Progenitor cell of endocrine pancreas (in vitro differentiated cells): ENCODE measurements around the gene MIS18BP1. TPM values are rescaled to one million over a fixed set of nuclear protein-coding genes. Genes with fewer than 3 reads are reported as not detected.
"Not testable (repeated sequence)": the region's sequence is repeated elsewhere in the genome, so short reads cannot be mapped to it uniquely, and the experiment has no call there.

Experiments
- DNase-seq: peaks from one replicate; pipeline ENCODE4 v3.0.0; 2021; ENCODE audit warnings: low spot score; ENCODE audit not compliant: unreplicated experiment
- H3K27ac Mint-ChIP-seq: 2 replicates; pipeline ENCODE4 v1.8.0; 2021; ENCODE audit warnings: mild to moderate bottlenecking, moderate library complexity, mixed read lengths
- H3K27me3 Mint-ChIP-seq: 2 replicates; pipeline ENCODE4 v1.8.0; 2021; ENCODE audit warnings: mixed read lengths
- H3K36me3 Mint-ChIP-seq: 2 replicates; pipeline ENCODE4 v1.8.0; 2022; ENCODE audit warnings: mixed read lengths; ENCODE audit not compliant: insufficient read depth
- H3K4me1 Mint-ChIP-seq: 2 replicates; pipeline ENCODE4 v1.8.0; 2021; ENCODE audit warnings: low read depth, mixed read lengths
- H3K4me3 Mint-ChIP-seq: 2 replicates; pipeline ENCODE4 v1.8.0; 2021; ENCODE audit warnings: low read depth, mild to moderate bottlenecking, moderate library complexity, mixed read lengths
- H3K9me3 Mint-ChIP-seq: 2 replicates; pipeline ENCODE4 v1.8.0; 2021; ENCODE audit warnings: low read depth, mixed read lengths
- CTCF ChIP-seq: fragments of 200-600 bp; sonication (generic); IDR thresholded peaks from one replicate; pipeline ENCODE4 v1.5.0; 2021; ENCODE audit warnings: antibody characterized with exemption, mild to moderate bottlenecking; ENCODE audit not compliant: unreplicated experiment
- total RNA-seq: library from RNA; stranded (reverse); gene quantifications from 2 replicates; pipeline ENCODE4 v1.2.1, GENCODE V29; 2021

The MIS18BP1 gene
- total RNA-seq, 1 donor from 2014 or later = 40.4 TPM

DNA sequence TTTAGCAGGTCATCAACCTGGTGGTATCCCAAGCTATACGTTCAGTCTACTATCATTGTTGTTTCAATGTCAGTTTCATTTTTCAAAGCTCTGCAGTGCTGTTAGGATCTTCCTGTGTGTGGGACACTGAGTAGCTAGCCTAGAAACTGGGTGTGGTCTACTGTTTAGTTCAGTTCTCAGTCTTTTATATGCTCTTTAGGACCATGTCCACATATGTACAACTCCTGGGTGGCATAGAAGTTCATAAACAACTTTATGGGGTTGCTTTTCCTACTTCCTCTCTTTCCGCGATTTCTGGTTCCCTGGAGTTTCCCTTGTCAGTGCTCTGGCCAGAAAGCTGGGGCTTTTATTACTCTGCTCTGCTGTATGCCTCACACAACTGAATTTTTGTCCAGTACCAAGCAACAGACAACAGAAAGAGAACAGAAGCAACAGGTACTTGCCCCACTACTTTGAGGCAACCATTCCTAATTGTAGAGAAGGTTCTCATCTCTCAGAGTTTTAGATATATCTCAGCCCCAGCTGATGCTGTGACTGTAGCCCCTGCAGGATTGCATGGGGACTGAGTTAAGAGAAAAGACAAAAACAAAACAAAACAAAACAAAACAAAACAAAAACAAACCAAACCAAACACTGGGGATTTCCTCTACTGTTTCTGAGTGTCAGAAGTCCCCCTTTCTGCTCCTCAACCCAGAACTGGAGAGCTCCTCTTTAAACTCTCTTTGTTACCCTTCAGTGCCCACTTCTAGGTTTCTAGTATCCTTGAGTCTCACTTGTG is 30.3 kb downstream of the MIS18BP1 start:
- no peak overlapping the region for H3K27ac Mint-ChIP-seq
- no peaks in the 10 kb centered on the region for H3K4me1 Mint-ChIP-seq
- TF ChIP-seq CTCF = no peak
- no peak overlapping the region for H3K4me3 Mint-ChIP-seq
- DNase-seq = no peak
- H3K36me3 Mint-ChIP-seq = peaks cover 20% of the 10 kb centered on the region
- H3K27me3 Mint-ChIP-seq = no peaks in the 10 kb centered on the region
- H3K9me3 Mint-ChIP-seq = no peaks in the 10 kb centered on the region

DNA sequence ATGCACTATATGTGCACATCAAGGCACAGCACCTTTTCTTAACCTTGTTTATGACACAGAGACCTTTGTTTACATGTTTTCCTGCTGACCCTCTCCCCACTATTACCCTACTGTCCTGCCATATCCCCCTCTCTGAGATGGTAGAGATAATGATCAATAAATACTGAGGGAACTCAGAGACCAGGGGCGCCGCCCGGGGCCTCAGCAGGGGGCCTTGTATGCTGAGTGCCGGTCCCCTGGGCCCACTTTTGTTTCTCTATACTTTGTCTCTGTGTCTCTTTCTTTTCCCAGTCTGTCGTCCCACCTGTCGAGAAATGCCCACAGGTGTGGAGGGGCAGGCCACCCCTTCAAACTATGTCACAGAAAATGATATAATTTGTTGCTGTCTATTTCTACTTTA is 38.7 kb downstream of the MIS18BP1 start:
- peaks cover 25% of the 10 kb centered on the region for H3K4me1 Mint-ChIP-seq
- H3K4me3 Mint-ChIP-seq, DNase-seq, H3K27me3 Mint-ChIP-seq, H3K9me3 Mint-ChIP-seq: not testable (repeated sequence)
- H3K27ac Mint-ChIP-seq = peak overlapping the region; percentile 83
- H3K36me3 Mint-ChIP-seq = peaks cover 15% of the 10 kb centered on the region

DNA sequence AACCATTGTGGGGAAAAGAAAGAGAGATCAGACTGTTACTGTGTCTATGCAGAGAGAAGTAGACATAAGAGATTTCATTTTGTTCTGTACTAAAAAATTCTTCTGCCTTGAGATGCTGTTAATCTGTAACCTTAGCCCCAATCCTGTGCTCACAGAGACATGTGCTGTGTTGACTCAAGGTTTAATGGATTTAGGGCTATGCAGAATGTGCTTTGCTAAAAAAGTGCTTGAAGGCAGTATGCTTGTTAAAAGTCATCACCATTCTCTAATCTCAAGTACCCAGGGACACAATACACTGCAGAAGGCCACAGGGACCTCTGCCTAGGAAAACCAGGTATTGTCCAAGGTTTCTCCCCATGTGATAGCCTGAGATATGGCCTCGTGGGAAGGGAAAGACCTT is 39.3 kb downstream of the MIS18BP1 start:
- not testable (repeated sequence) for DNase-seq, H3K9me3 Mint-ChIP-seq, H3K4me3 Mint-ChIP-seq, H3K27me3 Mint-ChIP-seq
- peaks cover 16% of the 10 kb centered on the region for H3K36me3 Mint-ChIP-seq
- H3K4me1 Mint-ChIP-seq = peaks cover 25% of the 10 kb centered on the region
- peak overlapping the region; percentile 25 for H3K27ac Mint-ChIP-seq

GRCh38 chr14:45212231-45212630 is 40.8 kb downstream of the MIS18BP1 start:
- TF ChIP-seq CTCF = no peak
- no peak overlapping the region for H3K4me3 Mint-ChIP-seq
- DNase-seq = no peak
- no peaks in the 10 kb centered on the region for H3K27me3 Mint-ChIP-seq
- peaks cover 25% of the 10 kb centered on the region for H3K4me1 Mint-ChIP-seq
- no peaks in the 10 kb centered on the region for H3K9me3 Mint-ChIP-seq
- peaks cover 16% of the 10 kb centered on the region for H3K36me3 Mint-ChIP-seq
- H3K27ac Mint-ChIP-seq = peak overlapping the region; percentile 60

- no peak for TF ChIP-seq CTCF
- no peak for DNase-seq
- Mint-ChIP-seq H3K4me1 (peaks cover 25% of the 10 kb centered on the region), H3K27me3 (no peaks in the 10 kb centered on the region), H3K9me3 (no peaks in the 10 kb centered on the region), H3K36me3 (peaks cover 23% of the 10 kb centered on the region), H3K27ac (peak overlapping the region; percentile 63), H3K4me3 (no peak overlapping the region)
Measured at GRCh38 chr14:45211295-45211694, 41.7 kb downstream of the MIS18BP1 start.

- no peaks in the 10 kb centered on the region for H3K9me3 Mint-ChIP-seq
- no peaks in the 10 kb centered on the region for H3K27me3 Mint-ChIP-seq
- H3K4me3 Mint-ChIP-seq = no peak overlapping the region
- H3K27ac Mint-ChIP-seq = no peak overlapping the region
- peaks cover 26% of the 10 kb centered on the region for H3K36me3 Mint-ChIP-seq
- TF ChIP-seq CTCF = no peak
- peaks cover 25% of the 10 kb centered on the region for H3K4me1 Mint-ChIP-seq
- DNase-seq = no peak
Measured at GRCh38 chr14:45210159-45210558, 42.8 kb downstream of the MIS18BP1 start.
